ENCODE measurements around the gene CENPB.

- TF ChIP-seq CTCF (IDR thresholded peaks at IDR 0.05): no peak
- TF ChIP-seq POLR2A (IDR thresholded peaks at IDR 0.05): no peak
- TF ChIP-seq EP300 (IDR thresholded peaks at IDR 0.05): no peak
- no peak for TF ChIP-seq POLR2AphosphoS5 (IDR thresholded peaks at IDR 0.05)
These were observed 33.0 kb upstream of the CENPB start for GRCh38 chr20:3819411-3820047.
